ENCODE measurements around the gene ESRP2. TPM values are rescaled to one million over a fixed set of nuclear protein-coding genes. Genes with fewer than 3 reads are reported as not detected.

ESRP2 gene
- total RNA-seq, 2 donors from 2014 or later = 55.0 to 56.0 TPM

GRCh38 chr16:68265078-68265920 is 29.4 kb upstream of the ESRP2 start:
- intact Hi-C loops (cut with DNase I) = no loop called here
- TF ChIP-seq POLR2A (IDR thresholded peaks at IDR 0.05) (peak in 1 of 3 donors; percentile 38), CTCF (IDR thresholded peaks at IDR 0.05) (no peak)
- H3K4me3 ChIP-seq = peak overlapping the region; percentile 34 to 64
- no peaks in the 10 kb centered on the region for H3K9me3 ChIP-seq
- no peaks in the 10 kb centered on the region for H3K27me3 ChIP-seq
- H3K36me3 ChIP-seq (replicated peaks in 1 of 2; ENCODE audit: insufficient read depth in 1 of 2, low read depth in 2 of 2) = no peaks in the 10 kb centered on the region
- peaks cover 17% of the 10 kb centered on the region for H3K4me1 ChIP-seq
- H3K27ac ChIP-seq = peak overlapping the region; percentile 59 to 84 (median 72)
- peak; percentile 13 for ATAC-seq
- WGBS, 2 donors = 16 to 18% methylated on average over 23 of the region's 23 CpGs
- DNase-seq = peak; percentile 16 to 42 (median 37)

DNA sequence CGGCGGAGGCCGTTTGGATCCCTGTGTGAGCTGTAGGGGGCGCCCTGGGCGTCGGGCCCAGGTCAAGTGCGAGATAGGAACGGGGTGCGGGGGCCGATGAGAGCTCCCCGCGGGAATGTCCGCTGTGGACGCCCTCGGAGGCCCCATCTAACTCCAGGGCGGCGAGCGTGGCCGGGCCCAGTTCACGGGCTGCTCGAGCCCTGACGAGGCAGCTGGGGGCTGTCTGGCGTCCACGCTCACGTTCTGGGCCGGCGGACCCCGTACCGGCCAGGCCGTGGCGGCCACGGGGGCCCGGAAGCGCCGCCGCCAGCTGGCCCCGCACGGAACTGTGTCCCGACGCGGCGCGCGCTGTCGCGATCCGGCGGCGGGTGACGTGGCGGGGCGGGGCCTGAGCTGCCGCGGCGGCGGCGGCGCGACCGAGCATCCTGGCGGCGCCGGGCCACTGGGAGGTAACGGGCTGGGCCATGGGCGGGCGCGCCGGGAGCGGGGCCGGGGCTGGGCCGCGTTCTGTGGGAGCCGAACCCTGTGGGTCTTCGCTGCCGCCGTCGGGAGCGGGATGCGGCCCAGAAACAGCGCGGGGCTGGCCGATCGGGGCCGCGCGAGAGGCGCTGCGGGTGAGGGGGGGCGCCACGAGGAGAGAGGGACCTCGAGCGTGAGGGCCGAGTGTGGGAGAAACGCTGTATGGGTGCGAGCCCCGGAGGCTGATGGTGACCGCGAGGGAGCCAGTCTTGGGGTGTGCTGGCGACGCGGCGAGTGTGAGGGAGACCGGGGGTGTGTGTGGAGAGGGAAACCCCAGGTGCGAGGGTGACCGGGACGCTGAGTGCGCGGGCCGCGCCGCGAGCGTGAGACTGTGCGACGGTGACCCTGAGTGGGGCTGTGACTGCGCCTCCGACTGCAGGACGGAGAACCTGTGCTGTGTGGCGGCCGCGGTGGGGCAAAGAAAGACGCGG is 28.5 kb upstream of the ESRP2 start, which contains the start of gene SLC7A6:
TSS of gene SLC7A6 (plus strand) at position 399 of the 950 bp plus-strand sequence. CDS start 10,201 bp downstream, outside the sequence.
- H3K36me3 ChIP-seq (replicated peaks in 1 of 2; ENCODE audit: insufficient read depth in 1 of 2, low read depth in 2 of 2) = no peaks in the 10 kb centered on the region
- WGBS, 2 donors = 0% methylated on average over 15 to 62 of the region's 123 CpGs
- H3K9me3 ChIP-seq = no peaks in the 10 kb centered on the region
- intact Hi-C loops (cut with DNase I) = loop anchor here (5.0 kb wide), 1 partner anchor 63 kb away; no protein-coding TSS in a partner anchor
- ATAC-seq = peak; percentile 83
- H3K27me3 ChIP-seq = no peaks in the 10 kb centered on the region
- H3K4me3 ChIP-seq = peak within 1 kb of the TSS; percentile 34 to 64
- TF ChIP-seq CTCF (IDR thresholded peaks at IDR 0.05) (peak; percentile 45 to 70 (median 61)), POLR2A (IDR thresholded peaks at IDR 0.05) (peak in 2 of 3 donors; percentile 8 to 24)
- peak; percentile 65 to 77 (median 68) for DNase-seq
- peak within 1 kb of the TSS; percentile 59 to 84 (median 72) for H3K27ac ChIP-seq
- peaks cover 17% of the 10 kb centered on the region for H3K4me1 ChIP-seq

DNA sequence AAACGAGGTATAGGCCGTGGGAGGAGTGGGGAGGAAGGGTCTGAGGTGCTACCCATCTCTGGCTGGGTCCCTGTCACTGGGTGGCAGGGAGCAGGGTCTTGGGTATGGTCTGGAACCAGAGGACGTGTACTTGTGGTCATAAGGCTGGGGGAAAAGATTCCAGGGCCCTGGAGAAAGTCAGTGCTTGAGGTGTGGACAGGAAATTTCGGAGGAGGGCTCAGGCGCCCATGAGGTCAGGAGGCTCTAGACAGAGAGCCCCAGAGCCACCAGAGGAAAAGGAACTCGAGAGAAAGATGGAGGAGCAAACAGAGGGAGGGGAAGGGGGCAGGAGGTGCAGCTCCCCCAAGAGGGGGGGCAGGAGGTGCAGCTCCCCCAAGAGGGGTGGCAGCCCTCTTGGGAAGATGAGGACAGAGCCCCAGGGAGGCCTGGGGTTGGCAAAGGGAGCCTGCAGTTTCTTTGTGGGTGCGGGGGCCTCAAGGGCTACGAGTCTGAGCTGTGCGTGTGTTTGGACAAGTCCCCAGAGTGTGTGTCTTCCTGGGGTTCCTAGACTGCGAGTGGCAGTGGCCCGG is 27.7 kb upstream of the ESRP2 start:
- peaks cover 17% of the 10 kb centered on the region for H3K4me1 ChIP-seq
- no peaks in the 10 kb centered on the region for H3K36me3 ChIP-seq (replicated peaks in 1 of 2; ENCODE audit: insufficient read depth in 1 of 2, low read depth in 2 of 2)
- TF ChIP-seq POLR2A (IDR thresholded peaks at IDR 0.05) = no peak
- no peak for TF ChIP-seq CTCF (IDR thresholded peaks at IDR 0.05)
- peak overlapping the region; percentile 39 to 84 (median 72) for H3K27ac ChIP-seq
- no peak for ATAC-seq
- peak overlapping the region; percentile 28 to 64 for H3K4me3 ChIP-seq
- no peaks in the 10 kb centered on the region for H3K9me3 ChIP-seq
- DNase-seq = no peak
- intact Hi-C loops (cut with DNase I) = loop anchor here (5.0 kb wide), 1 partner anchor 64 kb away; no protein-coding TSS in a partner anchor
- 38 to 53% methylated on average over 7 to 11 of the region's 11 CpGs for WGBS, 2 donors
- H3K27me3 ChIP-seq = no peaks in the 10 kb centered on the region

DNA sequence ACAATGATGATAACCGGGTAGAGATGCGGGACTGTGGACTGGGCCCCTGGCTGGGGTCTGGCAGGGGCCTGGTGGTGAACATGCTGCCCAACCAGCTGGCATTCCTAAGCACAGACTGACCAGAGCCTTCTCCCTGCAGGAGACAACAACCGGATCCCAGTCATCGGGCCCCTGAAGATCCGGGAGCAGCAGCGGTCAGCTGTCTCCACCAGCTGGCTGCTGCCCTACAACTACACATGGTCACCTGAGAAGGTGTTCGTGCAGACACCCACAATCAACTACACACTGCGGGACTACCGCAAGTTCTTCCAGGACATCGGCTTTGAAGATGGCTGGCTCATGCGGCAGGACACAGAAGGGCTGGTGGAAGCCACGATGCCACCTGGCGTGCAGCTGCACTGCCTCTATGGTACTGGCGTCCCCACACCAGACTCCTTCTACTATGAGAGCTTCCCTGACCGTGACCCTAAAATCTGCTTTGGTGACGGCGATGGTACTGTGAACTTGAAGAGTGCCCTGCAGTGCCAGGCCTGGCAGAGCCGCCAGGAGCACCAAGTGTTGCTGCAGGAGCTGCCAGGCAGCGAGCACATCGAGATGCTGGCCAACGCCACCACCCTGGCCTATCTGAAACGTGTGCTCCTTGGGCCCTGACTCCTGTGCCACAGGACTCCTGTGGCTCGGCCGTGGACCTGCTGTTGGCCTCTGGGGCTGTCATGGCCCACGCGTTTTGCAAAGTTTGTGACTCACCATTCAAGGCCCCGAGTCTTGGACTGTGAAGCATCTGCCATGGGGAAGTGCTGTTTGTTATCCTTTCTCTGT is 23.3 kb upstream of the ESRP2 start:
- no peak overlapping the region for H3K27ac ChIP-seq
- intact Hi-C loops (cut with DNase I) = no loop called here
- H3K4me1 ChIP-seq = peaks cover 8% of the 10 kb centered on the region
- TF ChIP-seq CTCF (IDR thresholded peaks at IDR 0.05) (no peak), POLR2A (IDR thresholded peaks at IDR 0.05) (no peak)
- DNase-seq (no peak), ATAC-seq (no peak)
- no peaks in the 10 kb centered on the region for H3K27me3 ChIP-seq
- H3K9me3 ChIP-seq = no peaks in the 10 kb centered on the region
- WGBS, 2 donors = 89 to 93% methylated on average over 7 to 27 of the region's 27 CpGs
- no peak overlapping the region for H3K4me3 ChIP-seq
- H3K36me3 ChIP-seq (replicated peaks in 1 of 2; ENCODE audit: insufficient read depth in 1 of 2, low read depth in 2 of 2) = peaks cover 0 to 3% of the 10 kb centered on the region in 2 donors
